Esophagus (tissue), 2 donors: ENCODE measurements around the gene GET3. TPM values are rescaled to one million over a fixed set of nuclear protein-coding genes. Genes with fewer than 3 reads are reported as not detected.
A peak's percentile ranks its signal among the peaks of the same experiment; 100 is the strongest.

ENCODE experiments used
- H3K27ac ChIP-seq, 2 donors: one replicate each; pipeline ENCODE4 v1.5.1; 2013; ENCODE audit warnings: low read depth in 2 of 2, mild to moderate bottlenecking in 2 of 2, inconsistent platforms in 1 of 2, low read length in 1 of 2, moderate library complexity in 1 of 2
- H3K27me3 ChIP-seq, 2 donors: one replicate each; pipeline ENCODE4 v1.6.1; 2013; ENCODE audit warnings: low read length in 2 of 2, control low read depth in 1 of 2, mild to moderate bottlenecking in 1 of 2; ENCODE audit not compliant: insufficient read depth in 2 of 2, control insufficient read depth in 1 of 2
- H3K36me3 ChIP-seq, 2 donors: one replicate each; pipeline ENCODE4 v1.6.1; 2013; ENCODE audit warnings: low read length in 1 of 2; ENCODE audit not compliant: control insufficient read depth in 2 of 2, insufficient read depth in 2 of 2
- H3K4me1 ChIP-seq, 2 donors: one replicate each; pipeline ENCODE4 v1.6.1; 2013; ENCODE audit warnings: low read length in 1 of 2; ENCODE audit not compliant: control insufficient read depth in 2 of 2, insufficient read depth in 2 of 2
- H3K4me3 ChIP-seq, 2 donors: one replicate each; pipeline ENCODE4 v1.5.1; 2013; ENCODE audit warnings: low read length in 2 of 2, mild to moderate bottlenecking in 2 of 2, low read depth in 1 of 2, moderate library complexity in 1 of 2
- H3K9me3 ChIP-seq, 2 donors: one replicate each; pipeline ENCODE4 v1.6.1; 2013; ENCODE audit warnings: mild to moderate bottlenecking in 2 of 2, low read depth in 1 of 2, low read length in 1 of 2, moderate library complexity in 1 of 2; ENCODE audit not compliant: control insufficient read depth in 2 of 2, insufficient read depth in 1 of 2
- WGBS, 2 donors: extraction: QIAGEN DNeasy Blood & Tissue Kit; methylation state at CpG; one replicate each; pipeline ENCODE4 v1.1.7; 2013; 5-methylcytosine and 5-hydroxymethylcytosine counted together
- polyA plus RNA-seq, 2 donors: library from polyadenylated mRNA; stranded (reverse); fragments of 200-250 nt; gene quantifications; one replicate each; pipeline ENCODE4 v1.2.3, GENCODE V29; 2013
- donor health status: healthy with polysubstance abuse.
- donor health status: Bipolar disorder and iron deficiency.

GET3 gene
- polyA plus RNA-seq, 2 donors = 46.2 to 74.1 TPM

- Histone ChIP-seq H3K4me3 (peak overlapping the region; percentile 40 to 96), H3K27me3 (no peaks in the 10 kb centered on the region), H3K36me3 (peaks cover 0 to 4% of the 10 kb centered on the region in 2 donors), H3K9me3 (no peaks in the 10 kb centered on the region), H3K27ac (peak overlapping the region; percentile 100), H3K4me1 (peaks cover 0 to 25% of the 10 kb centered on the region in 2 donors)
- 1 to 4% methylated on average over 11 to 12 of the region's 12 CpGs for WGBS, 2 donors
Observed at GRCh38 chr19:12788682-12789097, 51.4 kb downstream of the GET3 start.

GRCh38 chr19:12789098-12789903 lies 52.0 kb downstream of the GET3 start:
- Histone ChIP-seq H3K4me1 (peaks cover 0 to 22% of the 10 kb centered on the region in 2 donors), H3K4me3 (peak overlapping the region; percentile 96 to 99), H3K27ac (peak overlapping the region; percentile 100), H3K27me3 (no peaks in the 10 kb centered on the region), H3K36me3 (peaks cover 0 to 4% of the 10 kb centered on the region in 2 donors), H3K9me3 (no peaks in the 10 kb centered on the region)
- WGBS, 2 donors = 1 to 2% methylated on average over 31 to 46 of the region's 46 CpGs

GRCh38 chr19:12789904-12790619 lies 52.8 kb downstream of the GET3 start:
- Histone ChIP-seq H3K36me3 (peaks cover 0 to 4% of the 10 kb centered on the region in 2 donors), H3K4me1 (peaks cover 0 to 14% of the 10 kb centered on the region in 2 donors), H3K27ac (peak overlapping the region; percentile 100), H3K4me3 (peak overlapping the region; percentile 96 to 99), H3K9me3 (no peaks in the 10 kb centered on the region), H3K27me3 (no peaks in the 10 kb centered on the region)
- 0% methylated on average over 52 to 56 of the region's 56 CpGs for WGBS, 2 donors

GRCh38 chr19:12790628-12791344 lies 53.5 kb downstream of the GET3 start:
- Histone ChIP-seq H3K27ac (peak overlapping the region; percentile 100), H3K27me3 (no peaks in the 10 kb centered on the region), H3K4me1 (peaks cover 0 to 7% of the 10 kb centered on the region in 2 donors), H3K9me3 (no peaks in the 10 kb centered on the region), H3K4me3 (peak overlapping the region; percentile 96 to 99), H3K36me3 (peaks cover 0 to 4% of the 10 kb centered on the region in 2 donors)
- 1 to 2% methylated on average over 22 of the region's 22 CpGs for WGBS, 2 donors

GRCh38 chr19:12791345-12792050 lies 54.2 kb downstream of the GET3 start, which contains the start of gene JUNB:
TSS of gene JUNB (plus strand) at chr19:12791486. CDS start at chr19:12791772, 286 bp downstream.
- WGBS, 2 donors = 0 to 1% methylated on average over 60 to 73 of the region's 73 CpGs
- Histone ChIP-seq H3K27ac (peak within 1 kb of the TSS; percentile 100), H3K36me3 (peaks cover 0 to 4% of the 10 kb centered on the region in 2 donors), H3K4me1 (peaks cover 0 to 3% of the 10 kb centered on the region in 2 donors), H3K4me3 (peak within 1 kb of the TSS; percentile 96 to 99), H3K27me3 (no peaks in the 10 kb centered on the region), H3K9me3 (no peaks in the 10 kb centered on the region)

- 0% methylated on average over 76 to 84 of the region's 84 CpGs for WGBS, 2 donors
- Histone ChIP-seq H3K4me1 (peaks cover 0 to 3% of the 10 kb centered on the region in 2 donors), H3K27ac (peak overlapping the region; percentile 99 to 100)
Observed at GRCh38 chr19:12792051-12792852, 55.0 kb downstream of the GET3 start.

GRCh38 chr19:12792853-12793289 lies 55.6 kb downstream of the GET3 start:
- WGBS, 2 donors = 0% methylated on average over 22 of the region's 22 CpGs
- peaks cover 0 to 4% of the 10 kb centered on the region in 2 donors for H3K36me3 ChIP-seq
- no peaks in the 10 kb centered on the region for H3K27me3 ChIP-seq
- H3K9me3 ChIP-seq = no peaks in the 10 kb centered on the region
- H3K4me1 ChIP-seq = peaks cover 0 to 3% of the 10 kb centered on the region in 2 donors
- H3K4me3 ChIP-seq = peak overlapping the region; percentile 96 to 99
- peak overlapping the region; percentile 99 to 100 for H3K27ac ChIP-seq

More at GRCh38 chr19:12792051-12792852, 55.0 kb downstream of the GET3 start:
- H3K4me3 ChIP-seq = peak overlapping the region; percentile 96 to 99
- H3K9me3 ChIP-seq = no peaks in the 10 kb centered on the region
- peaks cover 0 to 4% of the 10 kb centered on the region in 2 donors for H3K36me3 ChIP-seq
- H3K27me3 ChIP-seq = no peaks in the 10 kb centered on the region
